Measurements from ENCODE around the gene ZNF536.

Gene ZNF536

DNA sequence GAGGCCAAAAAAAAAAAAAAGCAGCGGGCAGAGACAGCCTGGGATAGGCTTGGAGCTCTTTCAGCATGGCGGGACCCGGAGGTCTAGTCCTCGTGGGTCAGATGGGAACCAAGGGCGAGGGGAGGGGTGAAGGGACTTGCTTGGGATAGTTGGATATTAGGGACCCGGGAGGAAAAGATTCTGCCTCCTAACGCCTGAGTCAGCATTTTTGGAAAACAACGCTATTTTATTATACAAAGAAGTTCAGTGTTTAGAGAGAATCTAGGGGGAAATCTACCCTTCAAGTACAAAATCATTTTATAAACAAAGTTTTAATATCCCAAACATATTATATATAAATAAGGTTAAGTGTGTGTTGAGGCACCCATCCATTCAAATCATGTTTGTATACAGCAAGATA is 156.7 kb downstream of the ZNF536 start:
- H3K79me2 ChIP-seq (ENCODE audit: low read length) = no peaks in the 10 kb centered on the region
- no peak overlapping the region for H3K4me3 ChIP-seq (ENCODE audit: low read length)
- H3K27ac ChIP-seq (ENCODE audit: low read length) = no peak overlapping the region
- no peaks in the 10 kb centered on the region for H3K36me3 ChIP-seq (replicated peaks; ENCODE audit: insufficient read depth, low read length)
- no peak for DNase-seq
- no peaks in the 10 kb centered on the region for H3K4me1 ChIP-seq (ENCODE audit: low read length)
- no peaks in the 10 kb centered on the region for H3K9me3 ChIP-seq (replicated peaks; ENCODE audit: insufficient read depth, low read length)
- H2AFZ ChIP-seq (ENCODE audit: low read length) = no peak overlapping the region
- no peaks in the 10 kb centered on the region for H4K20me1 ChIP-seq (ENCODE audit: insufficient read depth, low read length)
- TF ChIP-seq EZH2phosphoT487 (IDR thresholded peaks at IDR 0.05; ENCODE audit: low read length) = no peak
- TF ChIP-seq, protein P1, sequence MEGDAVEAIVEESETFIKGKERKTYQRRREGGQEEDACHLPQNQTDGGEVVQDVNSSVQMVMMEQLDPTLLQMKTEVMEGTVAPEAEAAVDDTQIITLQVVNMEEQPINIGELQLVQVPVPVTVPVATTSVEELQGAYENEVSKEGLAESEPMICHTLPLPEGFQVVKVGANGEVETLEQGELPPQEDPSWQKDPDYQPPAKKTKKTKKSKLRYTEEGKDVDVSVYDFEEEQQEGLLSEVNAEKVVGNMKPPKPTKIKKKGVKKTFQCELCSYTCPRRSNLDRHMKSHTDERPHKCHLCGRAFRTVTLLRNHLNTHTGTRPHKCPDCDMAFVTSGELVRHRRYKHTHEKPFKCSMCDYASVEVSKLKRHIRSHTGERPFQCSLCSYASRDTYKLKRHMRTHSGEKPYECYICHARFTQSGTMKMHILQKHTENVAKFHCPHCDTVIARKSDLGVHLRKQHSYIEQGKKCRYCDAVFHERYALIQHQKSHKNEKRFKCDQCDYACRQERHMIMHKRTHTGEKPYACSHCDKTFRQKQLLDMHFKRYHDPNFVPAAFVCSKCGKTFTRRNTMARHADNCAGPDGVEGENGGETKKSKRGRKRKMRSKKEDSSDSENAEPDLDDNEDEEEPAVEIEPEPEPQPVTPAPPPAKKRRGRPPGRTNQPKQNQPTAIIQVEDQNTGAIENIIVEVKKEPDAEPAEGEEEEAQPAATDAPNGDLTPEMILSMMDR (IDR thresholded peaks at IDR 0.05; ENCODE audit: low read length) = no peak
- TF ChIP-seq EZH2 (optimal IDR thresholded peaks at IDR 0.05; ENCODE audit: low read depth, low read length) = no peak
- H3K9me2 ChIP-seq (replicated peaks; ENCODE audit: insufficient read depth, low read length) = no peaks in the 10 kb centered on the region
- no peak overlapping the region for H3K9ac ChIP-seq (ENCODE audit: low read length)
- no peak overlapping the region for H3K4me2 ChIP-seq (ENCODE audit: low read depth, low read length)
- peaks cover 53% of the 10 kb centered on the region for H3K27me3 ChIP-seq (replicated peaks; ENCODE audit: insufficient read depth, low read length)
- H3F3A ChIP-seq (ENCODE audit: insufficient read depth, low read length) = no peaks in the 10 kb centered on the region

DNA sequence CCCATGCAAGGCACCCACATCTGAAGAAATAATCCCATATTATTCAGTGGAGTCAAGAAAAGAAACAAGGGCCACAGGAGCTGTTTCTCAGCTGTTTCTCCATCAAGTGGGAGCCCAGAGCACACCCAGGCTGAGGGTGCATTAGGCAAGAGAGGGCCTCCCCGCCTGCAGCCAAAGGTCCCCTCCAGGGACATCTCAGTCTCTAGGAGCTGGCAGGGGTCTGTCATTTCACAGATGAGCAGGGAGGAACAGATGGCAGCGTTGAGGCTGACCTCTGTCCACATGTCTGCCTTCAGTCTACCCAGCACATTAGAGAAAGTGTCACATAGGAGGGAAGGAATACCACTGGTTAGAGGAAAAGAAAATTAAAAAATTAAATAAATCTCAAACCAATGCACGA is 157.7 kb downstream of the ZNF536 start:
- DNase-seq = no peak
- no peaks in the 10 kb centered on the region for H3F3A ChIP-seq (ENCODE audit: insufficient read depth, low read length)
- no peaks in the 10 kb centered on the region for H3K4me1 ChIP-seq (ENCODE audit: low read length)
- H4K20me1 ChIP-seq (ENCODE audit: insufficient read depth, low read length) = no peaks in the 10 kb centered on the region
- H3K27me3 ChIP-seq (replicated peaks; ENCODE audit: insufficient read depth, low read length) = peaks cover 58% of the 10 kb centered on the region
- no peaks in the 10 kb centered on the region for H3K9me3 ChIP-seq (replicated peaks; ENCODE audit: insufficient read depth, low read length)
- H3K4me2 ChIP-seq (ENCODE audit: low read depth, low read length) = no peak overlapping the region
- H3K27ac ChIP-seq (ENCODE audit: low read length) = no peak overlapping the region
- no peak overlapping the region for H3K4me3 ChIP-seq (ENCODE audit: low read length)
- no peaks in the 10 kb centered on the region for H3K9me2 ChIP-seq (replicated peaks; ENCODE audit: insufficient read depth, low read length)
- no peaks in the 10 kb centered on the region for H3K79me2 ChIP-seq (ENCODE audit: low read length)
- no peaks in the 10 kb centered on the region for H3K36me3 ChIP-seq (replicated peaks; ENCODE audit: insufficient read depth, low read length)
- TF ChIP-seq EZH2 (optimal IDR thresholded peaks at IDR 0.05; ENCODE audit: low read depth, low read length) (no peak), EZH2phosphoT487 (IDR thresholded peaks at IDR 0.05; ENCODE audit: low read length) (no peak)
- TF ChIP-seq, protein P1 (IDR thresholded peaks at IDR 0.05; ENCODE audit: low read length) = no peak
- no peak overlapping the region for H2AFZ ChIP-seq (ENCODE audit: low read length)
- H3K9ac ChIP-seq (ENCODE audit: low read length) = no peak overlapping the region

DNA sequence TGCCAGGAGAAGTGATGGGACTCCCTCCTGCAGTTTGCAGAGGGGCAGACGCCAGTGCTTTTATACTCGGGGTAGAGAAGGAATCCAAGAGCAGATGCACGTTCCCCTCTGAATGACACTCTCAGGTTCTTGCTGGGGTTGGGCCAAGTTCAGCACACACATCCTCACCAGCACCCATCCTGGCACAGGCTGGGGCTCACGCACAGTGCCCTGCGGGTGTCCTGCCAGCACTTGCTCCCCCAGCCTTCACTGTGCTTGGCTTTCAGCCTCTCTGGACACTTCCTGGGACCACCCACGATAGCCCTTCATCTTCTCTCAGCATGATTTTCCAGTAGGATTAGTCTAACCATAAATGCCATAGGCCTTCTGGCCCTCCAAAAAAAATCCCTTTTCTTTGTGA is 158.6 kb downstream of the ZNF536 start:
- Histone ChIP-seq H3K36me3 (replicated peaks; ENCODE audit: insufficient read depth, low read length) (no peaks in the 10 kb centered on the region), H3F3A (ENCODE audit: insufficient read depth, low read length) (no peaks in the 10 kb centered on the region), H3K9me3 (replicated peaks; ENCODE audit: insufficient read depth, low read length) (no peaks in the 10 kb centered on the region), H3K4me3 (ENCODE audit: low read length) (no peak overlapping the region), H2AFZ (ENCODE audit: low read length) (no peak overlapping the region), H3K4me2 (ENCODE audit: low read depth, low read length) (no peak overlapping the region), H4K20me1 (ENCODE audit: insufficient read depth, low read length) (no peaks in the 10 kb centered on the region), H3K9ac (ENCODE audit: low read length) (no peak overlapping the region), H3K4me1 (ENCODE audit: low read length) (no peaks in the 10 kb centered on the region), H3K9me2 (replicated peaks; ENCODE audit: insufficient read depth, low read length) (no peaks in the 10 kb centered on the region), H3K27me3 (replicated peaks; ENCODE audit: insufficient read depth, low read length) (peaks cover 55% of the 10 kb centered on the region), H3K27ac (ENCODE audit: low read length) (no peak overlapping the region), H3K79me2 (ENCODE audit: low read length) (no peaks in the 10 kb centered on the region)
- TF ChIP-seq EZH2 (optimal IDR thresholded peaks at IDR 0.05; ENCODE audit: low read depth, low read length) (no peak), EZH2phosphoT487 (IDR thresholded peaks at IDR 0.05; ENCODE audit: low read length) (no peak)
- TF ChIP-seq, protein P1 (IDR thresholded peaks at IDR 0.05; ENCODE audit: low read length) = no peak
- DNase-seq = no peak
